K562 (cell line): ENCODE results near the gene ACACB. TPM values are rescaled to one million over a fixed set of nuclear protein-coding genes. Genes with fewer than 3 reads are reported as not detected.
A peak's percentile ranks its signal among the peaks of the same experiment; 100 is the strongest.

ENCODE experiments used
- ATAC-seq: fragments of 200-7000 bp; cut with Tn5 transposase; 3 replicates; pipeline ENCODE4 v1.9.1; 2020; ENCODE audit warnings: moderate library complexity
- BruUV-seq: library from RNA; stranded (reverse); fragments of 400-500 nt; replicated peaks from 2 replicates; lab custom pipeline; 2021; lab: Mats Ljungman, UMichigan
- CTCF ChIA-PET: fragments of 300-600 bp; formaldehyde crosslinking; extraction: SDS; loops from one replicate; lab custom pipeline; 2021; ENCODE audit warnings: low intra/inter-chr PET ratio; lab: Yijun Ruan, JAX
- POLR2A ChIA-PET: fragments of 300-600, 350-650 bp; sonication (Branson Sonifier 250); formaldehyde crosslinking; extraction: SDS; loops from one replicate; lab custom pipeline; 2021; ENCODE audit warnings: antibody characterized with exemption, inconsistent platforms; lab: Yijun Ruan, JAX
- DNase-seq, 4 experiments: peaks; one replicate each; pipeline versions ENCODE4 v3.0.0 to v3.0.0-alpha.2; 2011 to 2018; ENCODE audit warnings: low spot score in 3 of 4, mixed read lengths in 3 of 4; ENCODE audit errors: extremely low read depth in 1 of 4
- FAIRE-seq: peaks from 2 replicates; lab custom pipeline; 2011; peaks lifted over from hg19 to GRCh38; lab: Jason Lieb, UNC
- H2AFZ ChIP-seq: 2 replicates; pipeline ENCODE4 v1.6.0; 2011; ENCODE audit warnings: low read depth, low read length, control low read depth, inconsistent platforms
- H3K27ac ChIP-seq: fragments of 200-600 bp; 3 replicates; pipeline ENCODE4 v1.8.0; 2011; ENCODE audit warnings: low read depth, mild to moderate bottlenecking, control low read depth, inconsistent platforms, low read length, moderate library complexity, mixed read lengths; ENCODE audit errors: extremely low read depth
- H3K27me3 ChIP-seq, 2 experiments: fragments of 300-600 bp in 1 of 2; 2 replicates in 1 of 2; 3 replicates in 1 of 2; pipeline versions ENCODE4 v1.6.0 to v1.8.0; 2011; ENCODE audit warnings: inconsistent platforms in 2 of 2, low read length in 2 of 2, mild to moderate bottlenecking in 1 of 2, mixed read lengths in 1 of 2, moderate library complexity in 1 of 2; ENCODE audit not compliant: control insufficient read depth in 2 of 2, insufficient read depth in 2 of 2
- H3K36me3 ChIP-seq: fragments of 300-600 bp; 3 replicates; pipeline ENCODE4 v1.8.0; 2011; ENCODE audit warnings: mild to moderate bottlenecking, low read length, inconsistent platforms; ENCODE audit not compliant: control insufficient read depth, insufficient read depth
- H3K4me1 ChIP-seq, 2 experiments: fragments of 200-600 bp in 1 of 2; replicated peaks in 1 of 2; 2 replicates in 1 of 2; 3 replicates in 1 of 2; pipeline versions ENCODE4 v1.5.1 to v1.8.0; 2011; ENCODE audit warnings: inconsistent platforms in 2 of 2, low read length in 2 of 2, mild to moderate bottlenecking in 1 of 2, mixed read lengths in 1 of 2, moderate library complexity in 1 of 2; ENCODE audit not compliant: control insufficient read depth in 2 of 2, insufficient read depth in 2 of 2
- H3K4me2 ChIP-seq: 2 replicates; pipeline ENCODE4 v1.6.1; 2011; ENCODE audit warnings: low read length, control low read depth, inconsistent platforms, mixed read lengths; ENCODE audit not compliant: insufficient read depth
- H3K4me3 ChIP-seq: fragments of 200-600 bp; sonication (generic), shearing (Covaris generic); 2 replicates; pipeline ENCODE4 v1.5.1; 2016; ENCODE audit warnings: control low read depth, inconsistent platforms
- H3K79me2 ChIP-seq: fragments of 200-600 bp; 3 replicates; pipeline ENCODE4 v1.8.0; 2011; ENCODE audit warnings: low read length, inconsistent platforms; ENCODE audit not compliant: control insufficient read depth, insufficient read depth
- H3K9ac ChIP-seq, 2 experiments: 2 replicates each; pipeline versions ENCODE4 v1.6.0 to v1.6.1; 2011; ENCODE audit warnings: low read depth in 2 of 2, low read length in 2 of 2, control low read depth in 1 of 2, inconsistent platforms in 1 of 2, mild to moderate bottlenecking in 1 of 2, mixed read lengths in 1 of 2; ENCODE audit not compliant: insufficient read depth in 1 of 2
- H3K9me1 ChIP-seq: one replicate; pipeline ENCODE4 v1.6.0; 2011; ENCODE audit warnings: inconsistent platforms, mild to moderate bottlenecking, low read length, moderate library complexity; ENCODE audit not compliant: control insufficient read depth, insufficient read depth
- H3K9me3 ChIP-seq: replicated peaks from 2 replicates; pipeline ENCODE4 v1.5.1; 2011; ENCODE audit warnings: low read depth, low read length, inconsistent platforms; ENCODE audit not compliant: control insufficient read depth, insufficient read depth
- H4K20me1 ChIP-seq: replicated peaks from 2 replicates; pipeline ENCODE4 v1.6.1; 2011; ENCODE audit warnings: low read length, inconsistent platforms, mixed read lengths; ENCODE audit not compliant: control insufficient read depth, insufficient read depth
- C11orf30 ChIP-seq: fragments of 450-650 bp; IDR thresholded peaks from 2 replicates; pipeline ENCODE4 v1.6.1; 2016; ENCODE audit warnings: low read depth, mild to moderate bottlenecking
- MAFG ChIP-seq: fragments of 450-650 bp; conservative IDR thresholded peaks from 2 replicates; pipeline ENCODE4 v1.6.1; 2016; ENCODE audit warnings: missing genetic modification characterization, missing compliant biosample characterization
- TGIF2 ChIP-seq: sonication (generic); formaldehyde crosslinking; IDR thresholded peaks from 2 replicates; pipeline ENCODE4 v1.8.1; 2022; ENCODE audit warnings: mild to moderate bottlenecking, missing genetic modification reagents, moderate library complexity
- ZNF316 ChIP-seq: fragments of 450-650 bp; IDR thresholded peaks from 2 replicates; pipeline ENCODE4 v1.6.1; 2016
- ZNF696 ChIP-seq: fragments of 250-450 bp; sonication (Bioruptor Pico); conservative IDR thresholded peaks from 2 replicates; pipeline ENCODE4 v1.4.0; 2020; ENCODE audit warnings: mild to moderate bottlenecking, moderate library complexity
- WGBS: fragments of 100-300 bp; shearing (Covaris generic); methylation state at CpG from one replicate; pipeline ENCODE4 v1.1.6; 2016; ENCODE audit warnings: low coverage, mixed read lengths; ENCODE audit not compliant: insufficient coverage; ENCODE audit errors: missing lambda C conversion rate; 5-methylcytosine and 5-hydroxymethylcytosine counted together
- in situ Hi-C: fragments of 300-500 bp; cut with MboI; formaldehyde crosslinking; loops from 4 replicates; pipeline ENCODE4 v1.15.0; 2018; ENCODE audit warnings: inconsistent platforms, mixed read lengths
- intact Hi-C: fragments of 100-400 bp; cut with micrococcal nuclease; formaldehyde crosslinking; loops from 2 replicates; pipeline ENCODE4 v1.14.2; 2022
- polyA plus RNA-seq, 8 experiments: library from polyadenylated mRNA; depleted of rRNA in 4 of 8; stranded (reverse) in 5 of 8; unstranded in 3 of 8; fragments of >200 nt; fragmentation: Nextera tagmentation in 2 of 8; fragmentation: Illumina TruSeq in 1 of 8; extraction: Ambion mirVana in 2 of 8; extraction: Trizol in 1 of 8; gene quantifications; 2 replicates each; pipeline versions ENCODE4 v1.2.1 to v1.2.3, GENCODE V29; 2011 to 2014; ENCODE audit warnings: inconsistent platforms in 1 of 8, missing spikeins in 1 of 8
- total RNA-seq, 7 experiments: library from RNA; depleted of rRNA in 6 of 7; stranded (reverse); fragments of >200 nt in 6 of 7; fragmentation: Illumina TruSeq in 2 of 7; extraction: Trizol in 2 of 7; gene quantifications; 2 replicates each; pipeline versions ENCODE4 v1.2.1 to v1.2.3, GENCODE V29; 2011 to 2021; ENCODE audit warnings: low replicate concordance in 1 of 7

ACACB gene
- total and polyA plus RNA-seq, 9 of the 15 experiments (the other 6 are each of a cell fraction or from before 2014, with no cell fraction given): 0.10 to 2.5 (median 0.83) TPM

DNA sequence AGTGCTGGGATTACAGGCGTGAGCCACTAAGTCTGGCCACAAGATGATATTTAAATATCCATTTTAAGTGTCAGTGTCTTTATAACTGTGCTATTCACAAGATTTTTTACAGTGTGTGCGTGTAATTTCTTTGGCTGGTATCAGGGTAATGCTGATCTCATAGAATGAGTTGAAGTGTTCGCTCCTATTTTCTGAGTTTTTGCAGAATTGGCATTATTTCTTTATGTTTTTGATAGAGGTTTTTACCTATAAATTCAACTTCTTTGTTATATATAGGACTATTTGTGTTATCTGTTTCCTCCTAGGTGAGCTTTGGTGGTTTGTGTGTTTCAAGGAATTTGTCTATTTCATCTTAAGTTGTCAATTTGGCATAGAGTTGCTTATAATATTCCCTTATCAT is 147.1 kb downstream of the ACACB start:
- Histone ChIP-seq H3K36me3 (no peaks in the 10 kb centered on the region), H3K4me2 (no peak overlapping the region), H4K20me1 (peaks cover 2% of the 10 kb centered on the region; the same call in 1 of the 2 replicates), H3K27ac (no peak overlapping the region), H3K4me1 (peaks cover 0 to 6% of the 10 kb centered on the region in 2 experiments; a peak in 1 of 5 replicates), H3K79me2 (no peaks in the 10 kb centered on the region), H3K9ac (no peak overlapping the region), H3K27me3 (peaks cover 4 to 33% of the 10 kb centered on the region in 2 experiments; a peak in 2 of 5 replicates), H2AFZ (no peak overlapping the region), H3K9me1 (peaks cover 5% of the 10 kb centered on the region), H3K4me3 (no peak overlapping the region), H3K9me3 (no peaks in the 10 kb centered on the region; the same call in 1 of the 2 replicates)
- TF ChIP-seq ZNF316 (peak; percentile 78), MAFG (peak; percentile 53; the same call in 1 of the 2 replicates), TGIF2 (no peak), ZNF696 (no peak), C11orf30 (peak; percentile 64; the same call in 1 of the 2 replicates)
- in situ Hi-C loops: loop anchor here (5.0 kb wide), 1 partner anchor 124 kb away; no protein-coding TSS in a partner anchor
- ChIA-PET CTCF (interaction anchor here (3.2 kb wide), 1 partner anchor 122 kb away, joined by 39 read pairs; no protein-coding TSS in a partner anchor), POLR2A (interaction anchor here (1.3 kb wide), 1 partner anchor 126 kb away, joined by 3 read pairs; no protein-coding TSS in a partner anchor)
- DNase-seq (no peak), ATAC-seq (no peak), FAIRE-seq (no peak)
- no TSS peak for BruUV-seq
- 1% methylated on average over 3 of the region's 3 CpGs for WGBS
- intact Hi-C loops: no loop called here
